Measurements from ENCODE around the gene POLDIP2.

Gene POLDIP2

DNA sequence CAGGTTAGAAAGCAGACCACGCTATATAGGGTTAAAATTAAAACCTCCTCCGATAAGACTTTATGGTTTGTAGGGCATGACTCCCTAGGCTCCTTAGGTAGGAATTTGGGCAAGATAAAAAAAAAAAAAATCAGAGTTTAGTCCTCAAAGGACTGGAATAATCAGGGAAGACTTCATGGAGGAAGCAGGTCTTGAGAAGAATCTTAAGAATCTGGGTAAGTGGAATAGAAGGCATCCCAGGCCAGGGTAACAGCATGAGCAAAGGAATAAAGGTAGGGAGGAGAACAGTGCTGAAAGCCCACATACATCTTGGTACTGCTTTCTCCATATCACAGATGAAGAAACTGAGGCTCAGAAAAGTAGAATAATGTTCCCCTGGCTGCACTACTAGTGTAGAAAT lies 33.2 kb upstream of the POLDIP2 start:
- DNase-seq (ENCODE audit: extremely low read depth in 1 of 2, low read depth in 1 of 2): no peak

DNA sequence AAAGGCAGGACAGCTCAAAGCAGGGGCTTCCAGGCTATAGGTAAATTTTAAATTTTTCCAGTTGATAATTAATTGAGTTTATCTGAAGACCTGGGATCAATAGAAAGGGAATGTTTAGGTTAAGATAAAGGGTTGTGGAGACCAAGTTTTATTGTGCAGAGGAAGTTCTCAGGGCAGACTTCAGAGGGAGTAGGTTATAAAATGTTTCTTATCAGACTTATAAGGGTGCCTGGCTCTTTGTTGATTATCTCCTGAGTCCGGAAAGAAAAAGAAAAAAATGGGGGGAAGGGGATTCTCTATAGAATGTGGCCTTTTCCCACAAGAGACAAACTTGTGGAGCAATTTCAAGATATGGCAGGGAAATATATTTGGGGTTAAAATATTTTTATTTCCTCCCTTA lies 32.8 kb upstream of the POLDIP2 start:
- no peak for DNase-seq (ENCODE audit: extremely low read depth in 1 of 2, low read depth in 1 of 2)

DNA sequence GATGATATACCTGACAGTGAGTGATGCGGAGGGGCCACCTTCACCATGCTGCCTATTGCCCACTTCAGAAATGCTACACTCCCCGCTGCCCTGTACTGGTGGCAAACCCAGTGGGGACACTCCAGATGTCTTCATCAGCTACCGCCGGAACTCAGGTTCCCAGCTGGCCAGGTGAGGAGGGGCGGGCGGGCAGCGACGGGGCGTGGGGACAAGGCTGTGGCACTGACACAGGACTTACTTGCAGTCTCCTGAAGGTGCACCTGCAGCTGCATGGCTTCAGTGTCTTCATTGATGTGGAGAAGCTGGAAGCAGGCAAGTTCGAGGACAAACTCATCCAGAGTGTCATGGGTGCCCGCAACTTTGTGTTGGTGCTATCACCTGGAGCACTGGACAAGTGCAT lies 30.8 kb upstream of the POLDIP2 start:
- DNase-seq (ENCODE audit: extremely low read depth in 1 of 2, low read depth in 1 of 2): no peak

DNA sequence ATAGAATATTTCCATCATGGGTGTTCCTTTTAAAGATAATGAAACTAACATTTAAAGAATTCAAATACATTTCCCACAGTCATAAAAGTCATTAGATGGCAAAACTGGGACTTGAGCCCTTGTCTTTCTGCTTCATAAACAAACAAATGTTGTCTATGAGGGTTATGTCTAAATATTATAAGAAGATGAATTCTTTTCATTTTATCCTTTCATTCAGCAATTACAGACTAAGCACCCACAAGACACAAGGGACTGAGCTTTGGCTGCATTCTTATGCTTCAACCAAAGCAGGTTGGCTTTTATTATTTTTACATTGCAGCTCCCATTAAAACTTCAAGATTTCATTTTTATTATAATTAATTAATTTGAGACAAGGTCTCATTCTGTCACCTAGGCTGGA lies 29.1 kb upstream of the POLDIP2 start:
- no peak for DNase-seq (ENCODE audit: extremely low read depth in 1 of 2, low read depth in 1 of 2)

DNA sequence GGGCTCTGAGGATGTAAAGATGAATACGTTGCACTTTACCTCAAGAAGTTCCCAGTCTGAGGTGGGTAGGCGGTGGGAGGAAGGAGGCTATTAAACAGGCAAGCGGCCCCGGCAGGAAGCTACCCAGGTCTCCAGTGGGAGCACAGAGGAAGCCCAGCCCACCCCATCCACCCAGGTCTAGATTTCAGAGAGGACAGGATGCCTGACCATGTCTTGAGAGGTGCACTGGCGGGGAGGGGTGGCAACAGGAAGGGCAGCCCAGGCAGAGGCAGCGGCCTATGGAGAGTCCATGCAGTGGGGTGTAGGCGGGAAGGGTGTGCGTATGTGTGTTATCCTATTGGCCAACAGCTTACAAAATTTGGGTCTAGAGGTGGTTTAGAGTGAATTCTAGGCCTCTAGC lies 28.1 kb upstream of the POLDIP2 start:
- DNase-seq (ENCODE audit: extremely low read depth in 1 of 2, low read depth in 1 of 2): no peak

DNA sequence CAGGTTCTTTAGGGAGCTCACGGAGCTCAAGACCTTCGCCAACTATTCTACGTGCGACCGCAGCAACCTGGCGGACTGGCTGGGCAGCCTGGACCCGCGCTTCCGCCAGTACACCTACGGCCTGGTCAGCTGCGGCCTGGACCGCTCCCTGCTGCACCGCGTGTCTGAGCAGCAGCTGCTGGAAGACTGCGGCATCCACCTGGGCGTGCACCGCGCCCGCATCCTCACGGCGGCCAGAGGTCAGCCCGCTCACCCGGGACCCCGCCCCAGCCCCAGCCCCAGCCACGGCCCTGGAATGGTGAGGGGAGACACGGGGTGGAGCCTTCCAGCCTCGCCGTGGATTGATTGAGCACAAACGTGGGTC lies 27.7 kb upstream of the POLDIP2 start:
- no peak for DNase-seq (ENCODE audit: extremely low read depth in 1 of 2, low read depth in 1 of 2)

DNA sequence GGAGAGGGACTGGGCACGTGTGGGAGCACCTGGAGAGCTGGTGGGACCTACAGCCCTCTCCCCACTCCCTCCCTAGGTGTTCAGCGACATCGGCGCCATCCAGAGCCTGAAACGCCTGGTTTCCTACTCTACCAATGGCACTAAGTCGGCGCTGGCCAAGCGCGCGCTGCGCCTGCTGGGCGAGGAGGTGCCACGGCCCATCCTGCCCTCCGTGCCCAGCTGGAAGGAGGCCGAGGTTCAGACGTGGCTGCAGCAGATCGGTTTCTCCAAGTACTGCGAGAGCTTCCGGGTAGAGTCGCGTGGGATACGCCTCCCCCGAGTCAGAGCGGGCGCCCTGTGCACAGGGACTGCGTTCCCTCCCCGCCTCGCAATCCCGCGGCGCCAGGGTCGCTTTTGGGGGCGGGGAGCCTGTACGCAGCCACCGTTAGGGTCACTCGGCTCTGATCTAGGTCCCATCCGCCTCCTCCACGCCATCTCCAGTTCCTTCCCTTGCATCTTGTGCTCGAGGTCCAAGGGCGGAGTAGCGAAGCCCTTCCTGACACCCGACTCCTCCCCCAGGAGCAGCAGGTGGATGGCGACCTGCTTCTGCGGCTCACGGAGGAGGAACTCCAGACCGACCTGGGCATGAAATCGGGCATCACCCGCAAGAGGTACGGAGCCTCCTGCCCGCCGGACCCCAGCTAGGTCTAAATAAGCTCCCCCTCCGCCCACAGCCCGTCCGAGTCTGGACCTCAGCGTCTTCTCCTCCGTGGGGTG lies 27.1 kb upstream of the POLDIP2 start:
- peak in 1 of 2 donors; percentile 40 for DNase-seq (ENCODE audit: extremely low read depth in 1 of 2, low read depth in 1 of 2)

DNA sequence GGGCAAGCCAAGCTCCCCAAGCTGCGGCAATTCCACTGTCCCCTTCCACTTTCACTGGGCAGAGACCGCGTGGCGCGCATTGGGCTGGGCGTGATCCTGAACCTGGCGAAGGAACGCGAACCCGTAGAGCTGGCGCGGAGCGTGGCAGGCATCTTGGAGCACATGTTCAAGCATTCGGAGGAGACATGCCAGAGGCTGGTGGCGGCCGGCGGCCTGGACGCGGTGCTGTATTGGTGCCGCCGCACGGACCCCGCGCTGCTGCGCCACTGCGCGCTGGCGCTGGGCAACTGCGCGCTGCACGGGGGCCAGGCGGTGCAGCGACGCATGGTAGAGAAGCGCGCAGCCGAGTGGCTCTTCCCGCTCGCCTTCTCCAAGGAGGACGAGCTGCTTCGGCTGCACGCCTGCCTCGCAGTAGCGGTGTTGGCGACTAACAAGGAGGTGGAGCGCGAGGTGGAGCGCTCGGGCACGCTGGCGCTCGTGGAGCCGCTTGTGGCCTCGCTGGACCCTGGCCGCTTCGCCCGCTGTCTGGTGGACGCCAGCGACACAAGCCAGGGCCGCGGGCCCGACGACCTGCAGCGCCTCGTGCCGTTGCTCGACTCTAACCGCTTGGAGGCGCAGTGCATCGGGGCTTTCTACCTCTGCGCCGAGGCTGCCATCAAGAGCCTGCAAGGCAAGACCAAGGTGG lies 24.0 kb upstream of the POLDIP2 start:
- DNase-seq (ENCODE audit: extremely low read depth in 1 of 2, low read depth in 1 of 2): no peak

DNA sequence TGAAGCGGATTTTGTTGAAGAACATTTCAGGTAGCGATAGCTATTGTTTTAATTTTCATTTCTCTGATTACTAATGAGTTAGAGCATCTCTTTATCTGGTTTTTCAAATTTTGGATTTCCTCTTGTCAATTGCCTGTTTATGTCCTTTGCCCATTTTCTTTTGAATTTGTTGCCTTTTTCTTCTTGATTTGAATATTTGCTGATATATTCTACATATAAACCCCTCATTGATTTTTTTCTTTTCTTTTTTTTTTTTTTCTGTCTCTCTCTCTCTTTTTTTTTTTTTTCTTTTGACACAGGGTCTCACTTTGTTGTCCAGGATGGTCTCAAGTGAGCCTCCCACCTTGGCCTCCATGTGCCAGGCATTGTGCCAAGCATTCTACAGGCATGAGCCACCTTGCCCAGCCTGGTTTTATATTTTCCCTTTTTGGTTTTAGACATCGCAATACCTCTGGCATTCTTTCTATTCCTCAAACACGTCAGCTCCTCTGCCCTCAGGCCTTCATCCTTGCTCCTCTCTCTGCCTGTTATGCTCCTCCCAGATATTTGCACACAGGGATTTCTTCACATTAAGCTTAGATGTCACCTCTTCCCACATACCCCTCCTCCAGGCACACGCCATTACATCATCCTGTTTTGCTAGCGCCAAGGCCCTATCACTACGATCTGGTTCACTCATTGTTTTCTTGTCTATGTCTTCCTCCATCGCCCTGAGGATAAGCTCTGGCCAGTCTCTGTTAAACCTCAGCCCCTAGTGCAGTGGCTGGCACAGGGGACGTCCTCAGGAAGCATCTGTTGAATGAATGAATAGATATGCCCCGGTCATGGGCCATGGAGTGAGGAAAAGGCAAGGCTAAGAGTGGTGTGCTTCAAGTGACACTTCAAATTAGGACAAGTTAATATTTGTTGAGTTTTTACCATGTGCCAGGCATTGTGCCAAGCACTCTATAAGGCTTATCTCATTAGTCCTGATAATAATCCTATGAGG lies 22.8 kb upstream of the POLDIP2 start:
- no peak for DNase-seq (ENCODE audit: extremely low read depth in 1 of 2, low read depth in 1 of 2)

DNA sequence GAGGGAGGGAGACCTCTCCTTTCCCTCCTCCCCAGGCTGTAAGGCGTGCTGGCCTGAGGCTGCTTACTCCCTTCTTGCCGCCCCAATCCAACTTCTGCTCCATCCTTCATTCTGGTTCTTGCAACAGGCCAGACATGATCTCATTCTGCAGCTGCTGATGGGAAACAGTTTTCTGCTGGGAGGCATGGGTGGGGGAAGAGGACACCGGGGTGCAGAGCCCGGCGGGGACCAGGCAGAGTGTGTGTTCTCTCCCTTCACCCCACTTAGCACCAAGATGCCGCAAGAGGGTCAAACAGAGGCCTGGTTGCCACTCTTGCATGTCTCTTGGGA lies 15.6 kb upstream of the POLDIP2 start:
- no peak for DNase-seq (ENCODE audit: extremely low read depth in 1 of 2, low read depth in 1 of 2)

DNA sequence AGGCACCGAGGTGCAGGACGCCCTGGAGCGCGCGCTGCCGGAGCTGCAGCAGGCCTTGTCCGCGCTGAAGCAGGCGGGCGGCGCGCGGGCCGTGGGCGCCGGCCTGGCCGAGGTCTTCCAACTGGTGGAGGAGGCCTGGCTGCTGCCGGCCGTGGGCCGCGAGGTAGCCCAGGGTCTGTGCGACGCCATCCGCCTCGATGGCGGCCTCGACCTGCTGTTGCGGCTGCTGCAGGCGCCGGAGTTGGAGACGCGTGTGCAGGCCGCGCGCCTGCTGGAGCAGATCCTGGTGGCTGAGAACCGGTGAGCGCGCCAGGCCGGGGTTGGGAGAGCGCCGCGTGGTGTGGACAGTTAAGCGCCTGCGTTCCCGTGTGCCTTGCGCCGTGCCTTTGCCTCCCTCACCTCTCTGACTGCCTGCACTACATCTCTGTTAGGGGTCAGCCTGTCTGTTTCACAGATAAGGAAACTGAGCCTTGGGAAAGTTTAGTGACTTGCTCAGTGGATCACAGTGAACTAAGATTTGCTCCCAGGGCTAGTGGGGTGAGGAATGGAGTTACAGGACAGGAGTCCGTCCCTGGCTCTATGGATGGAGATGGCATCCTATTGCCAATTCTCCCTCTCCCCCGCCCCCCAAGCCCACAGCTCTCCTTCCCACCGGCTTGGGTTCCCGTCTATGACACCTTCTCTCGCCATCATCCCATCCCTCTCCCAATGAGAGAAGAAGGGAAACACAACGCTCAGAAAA lies 15.0 kb upstream of the POLDIP2 start:
- DNase-seq (ENCODE audit: extremely low read depth in 1 of 2, low read depth in 1 of 2): no peak

DNA sequence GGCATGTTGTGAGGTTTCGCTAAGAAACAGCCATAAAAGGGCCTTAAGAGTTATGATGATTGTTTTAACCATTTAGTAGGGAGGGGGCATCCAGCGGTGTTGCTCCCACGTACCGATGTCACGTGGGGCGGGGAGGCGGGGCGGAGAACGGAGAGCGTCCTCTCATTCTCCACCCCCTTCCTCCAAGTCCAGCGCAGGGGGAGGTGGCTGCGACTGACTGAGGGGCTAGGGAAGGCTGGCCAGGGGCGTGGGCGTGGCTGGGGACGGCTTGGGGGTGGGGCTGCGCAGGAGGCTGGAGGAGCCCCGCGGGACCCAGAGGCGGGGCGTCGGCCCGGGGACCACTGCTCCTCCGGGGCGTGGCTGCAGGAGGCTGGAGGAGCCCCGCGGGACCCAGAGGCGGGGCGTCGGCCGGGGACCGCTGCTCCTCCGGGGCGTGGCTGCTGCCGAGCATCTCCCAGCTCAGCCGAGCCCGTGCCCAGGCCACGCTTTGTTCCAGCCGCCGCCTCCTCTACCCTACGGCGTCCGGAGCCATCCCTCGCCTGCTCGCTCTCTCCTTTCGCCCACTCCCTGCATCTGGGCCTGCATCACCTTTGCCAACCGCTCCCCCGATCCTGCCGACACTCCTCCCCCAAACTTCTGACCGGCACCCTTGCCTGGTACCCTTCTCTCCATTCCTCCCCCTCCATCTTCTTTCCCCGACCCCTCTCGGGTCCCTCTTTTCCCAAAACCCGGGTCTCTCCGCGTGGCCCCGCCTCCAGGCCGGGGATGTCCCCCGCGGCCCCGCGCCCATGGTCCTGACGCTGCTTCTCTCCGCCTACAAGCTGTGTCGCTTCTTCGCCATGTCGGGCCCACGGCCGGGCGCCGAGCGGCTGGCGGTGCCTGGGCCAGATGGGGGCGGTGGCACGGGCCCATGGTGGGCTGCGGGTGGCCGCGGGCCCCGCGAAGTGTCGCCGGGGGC lies 14.2 kb upstream of the POLDIP2 start, which contains the start of gene SARM1:
Gene SARM1, plus strand, starts transcription at position 450 of the 958 bp plus-strand sequence. Its CDS starts 339 bp downstream, at position 789.
- DNase-seq (ENCODE audit: extremely low read depth in 1 of 2, low read depth in 1 of 2): peak; percentile 42 to 67

DNA sequence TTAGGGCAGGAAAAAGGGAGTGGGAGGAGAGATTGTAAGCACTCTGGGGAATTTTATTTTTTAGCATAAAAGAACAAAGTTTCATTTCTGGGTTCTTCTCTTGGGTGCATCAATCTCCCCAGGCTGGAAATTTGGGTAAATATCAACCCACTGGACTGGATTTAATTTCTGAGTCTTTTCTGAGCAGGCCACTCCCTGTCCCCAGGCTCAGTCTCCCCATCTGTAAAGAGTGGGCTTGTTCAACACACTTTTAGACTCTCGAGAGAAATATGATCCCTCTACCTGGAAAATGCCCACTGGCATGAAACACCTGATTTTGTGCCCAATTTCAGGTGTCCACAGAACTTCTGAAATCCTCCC lies 13.4 kb upstream of the POLDIP2 start:
- DNase-seq (ENCODE audit: extremely low read depth in 1 of 2, low read depth in 1 of 2): no peak

DNA sequence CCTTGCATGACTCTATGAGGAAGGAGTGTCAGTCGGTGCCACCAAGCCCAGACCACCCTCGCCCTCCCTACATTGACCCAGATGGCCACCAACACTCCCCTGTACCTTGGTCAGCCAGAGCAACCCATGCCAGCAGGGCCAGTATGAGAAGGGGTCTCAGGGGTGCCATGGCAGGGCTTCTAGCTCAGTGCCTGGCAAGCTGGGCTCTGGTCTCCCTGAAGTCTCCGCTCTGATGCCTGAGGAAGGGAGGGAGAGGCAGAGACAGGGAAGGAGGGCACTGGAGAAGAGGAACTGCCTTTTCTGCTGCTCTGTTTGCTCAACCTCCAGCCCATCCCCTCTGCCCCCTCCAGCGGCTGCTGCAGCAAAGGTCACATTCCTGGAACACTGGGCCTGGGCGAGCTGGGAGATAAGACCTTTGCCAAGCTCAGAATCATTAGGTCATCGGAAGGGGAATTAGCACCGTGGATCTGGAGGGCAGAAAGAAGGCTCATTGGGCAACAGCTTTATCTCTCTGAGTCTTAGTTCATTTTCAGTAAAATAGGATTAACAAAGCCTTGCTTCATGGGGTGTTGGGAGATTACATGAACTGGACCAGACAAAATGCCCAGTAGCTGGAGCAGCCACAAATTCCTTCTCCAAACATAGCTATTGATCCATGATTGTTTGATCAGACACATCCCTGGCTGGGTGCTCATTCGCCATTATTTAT lies 12.9 kb upstream of the POLDIP2 start, which contains the start of gene VTN:
Gene VTN, minus strand, starts transcription at position 273 of the 709 bp plus-strand sequence. Its CDS starts 104 bp downstream, at position 169.
- DNase-seq (ENCODE audit: extremely low read depth in 1 of 2, low read depth in 1 of 2): no peak

DNA sequence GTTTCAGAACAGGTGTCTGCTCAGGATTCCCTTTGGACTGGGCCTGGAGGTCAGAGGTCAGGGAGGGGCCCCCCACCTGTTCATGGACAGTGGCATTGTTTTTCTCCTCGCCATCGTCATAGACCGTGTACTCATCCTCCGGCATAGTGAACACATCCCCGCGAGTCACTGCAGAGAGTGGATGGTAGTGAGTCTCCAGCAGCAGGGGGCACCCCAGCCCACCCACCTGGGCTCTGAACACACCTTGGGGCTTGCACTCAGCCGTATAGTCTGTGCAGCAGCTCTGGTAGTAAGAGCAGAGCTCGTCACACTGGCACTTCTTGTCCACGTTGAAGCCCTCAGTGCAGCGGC lies 12.3 kb upstream of the POLDIP2 start:
- DNase-seq (ENCODE audit: extremely low read depth in 1 of 2, low read depth in 1 of 2): no peak

DNA sequence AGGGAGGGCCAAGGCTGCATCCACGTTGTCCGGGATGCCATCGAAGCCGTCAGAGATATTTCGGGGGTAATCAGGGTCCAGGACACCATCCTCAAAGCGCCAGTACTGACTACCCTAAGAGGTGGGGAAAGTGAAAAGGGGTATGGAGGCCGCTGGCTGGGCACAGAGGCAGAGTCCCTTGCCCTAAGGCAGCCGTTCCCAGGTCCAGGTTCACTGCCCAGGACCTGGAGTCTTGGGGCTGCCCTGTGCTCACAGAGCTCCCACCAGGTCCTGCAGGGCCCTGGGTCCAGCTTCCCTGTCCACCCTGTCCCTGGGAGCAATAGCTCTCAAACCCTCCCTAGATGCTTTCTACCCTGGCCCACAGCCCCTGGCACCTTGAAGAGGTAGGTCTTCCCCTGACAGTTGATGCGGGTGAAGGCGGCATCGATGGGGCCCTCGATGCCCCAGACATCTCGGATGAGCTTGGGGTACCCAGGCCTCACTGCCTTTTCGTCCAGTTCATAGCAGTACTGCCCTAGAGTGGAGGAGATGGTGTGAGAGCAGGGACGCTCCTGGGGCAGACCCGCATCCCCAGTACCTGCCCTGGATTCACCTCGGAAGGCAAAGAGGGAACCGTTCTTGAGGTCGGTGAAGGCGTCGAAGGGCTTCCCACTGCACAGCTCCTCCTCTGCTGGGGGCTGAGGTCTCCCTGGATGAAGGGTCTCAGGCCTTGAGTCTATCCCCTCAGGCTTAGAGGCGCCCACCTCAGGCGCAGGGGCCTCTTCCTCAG lies 11.8 kb upstream of the POLDIP2 start:
- DNase-seq (ENCODE audit: extremely low read depth in 1 of 2, low read depth in 1 of 2): no peak

DNA sequence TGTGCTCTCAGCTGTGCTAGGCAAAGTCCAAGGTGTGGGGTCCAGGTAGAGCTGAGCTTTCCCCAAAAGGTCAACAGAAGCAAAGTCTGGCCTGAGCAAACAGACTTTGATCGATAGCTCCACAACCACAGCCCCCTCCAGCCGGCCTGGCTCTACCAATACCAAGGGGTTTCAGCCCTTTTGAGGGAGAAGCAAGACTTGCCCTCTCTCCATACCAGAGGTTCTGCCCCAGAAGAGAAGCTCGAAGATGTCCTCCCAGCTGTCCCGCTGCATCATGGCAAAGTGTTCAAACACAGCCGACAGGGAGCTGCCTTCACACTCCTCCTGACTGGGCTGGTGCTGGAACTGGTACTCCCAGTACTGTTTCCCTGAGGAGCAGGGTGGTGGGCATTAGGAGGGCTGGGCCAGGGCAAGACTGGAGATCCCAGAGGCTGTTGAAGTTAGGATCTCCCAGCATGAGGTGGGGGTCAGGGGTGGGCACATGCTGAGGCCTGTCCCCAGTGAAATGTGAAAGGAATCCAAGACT lies 11.0 kb upstream of the POLDIP2 start:
- no peak for DNase-seq (ENCODE audit: extremely low read depth in 1 of 2, low read depth in 1 of 2)

DNA sequence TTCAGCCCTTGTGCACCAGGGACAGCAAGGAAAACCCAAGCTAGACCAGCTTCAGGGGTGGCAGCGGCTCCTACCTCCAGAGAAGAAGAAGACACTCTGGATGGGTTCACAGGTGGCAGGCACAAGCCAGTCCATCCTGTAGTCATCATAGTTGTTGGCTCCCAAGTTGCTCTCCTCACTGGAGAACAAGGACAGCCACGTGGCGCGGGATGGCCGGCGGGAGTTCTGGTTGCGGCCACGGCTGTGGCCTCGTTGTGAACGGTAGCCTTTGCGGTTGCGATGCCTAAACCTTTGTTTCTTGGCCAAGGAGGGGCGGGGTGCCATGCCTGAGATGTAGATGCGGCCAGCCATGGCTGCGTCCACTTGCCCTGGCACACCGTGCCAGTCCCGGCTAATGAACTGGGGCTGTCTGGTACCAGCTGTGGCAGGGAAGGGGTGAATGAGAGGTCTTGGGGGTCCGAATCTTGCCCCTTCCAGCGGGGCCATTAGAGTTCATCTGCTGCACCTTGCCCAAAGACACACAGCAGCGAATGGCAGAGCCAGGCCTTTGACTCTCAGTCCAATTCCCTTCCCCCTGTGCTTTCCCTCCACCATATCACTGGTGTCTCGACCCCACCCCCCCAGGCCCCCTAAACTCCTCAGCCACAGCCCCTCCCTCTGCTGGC lies 10.4 kb upstream of the POLDIP2 start:
- DNase-seq (ENCODE audit: extremely low read depth in 1 of 2, low read depth in 1 of 2): no peak
